Ovary (tissue), 3 donors: ENCODE measurements around the gene MAPKAPK2.

Source experiments
- EP300 ChIP-seq: sonication (generic); formaldehyde crosslinking; IDR thresholded peaks from one replicate; pipeline ENCODE4 v1.6.1; 2017; ENCODE audit warnings: antibody characterized with exemption
- POLR2A ChIP-seq: fragments of 450-650 bp; IDR thresholded peaks from one replicate; pipeline ENCODE4 v1.6.1; 2017; ENCODE audit warnings: antibody characterized with exemption, mild to moderate bottlenecking, moderate library complexity
- TF ChIP-seq, protein P1 (sequence below), 3 donors: fragments of 450-650 bp in 2 of 3; fragments of 200-600 bp in 1 of 3; IDR thresholded peaks; one replicate each; pipeline versions ENCODE4 v1.5.1 to v1.8.0; 2016 to 2022; ENCODE audit warnings: antibody characterized with exemption in 3 of 3, mild to moderate bottlenecking in 1 of 3
- donor health status: DM: no; HTN: no; CAD: no.

- TF ChIP-seq POLR2A, result no peak
- TF ChIP-seq, protein P1, sequence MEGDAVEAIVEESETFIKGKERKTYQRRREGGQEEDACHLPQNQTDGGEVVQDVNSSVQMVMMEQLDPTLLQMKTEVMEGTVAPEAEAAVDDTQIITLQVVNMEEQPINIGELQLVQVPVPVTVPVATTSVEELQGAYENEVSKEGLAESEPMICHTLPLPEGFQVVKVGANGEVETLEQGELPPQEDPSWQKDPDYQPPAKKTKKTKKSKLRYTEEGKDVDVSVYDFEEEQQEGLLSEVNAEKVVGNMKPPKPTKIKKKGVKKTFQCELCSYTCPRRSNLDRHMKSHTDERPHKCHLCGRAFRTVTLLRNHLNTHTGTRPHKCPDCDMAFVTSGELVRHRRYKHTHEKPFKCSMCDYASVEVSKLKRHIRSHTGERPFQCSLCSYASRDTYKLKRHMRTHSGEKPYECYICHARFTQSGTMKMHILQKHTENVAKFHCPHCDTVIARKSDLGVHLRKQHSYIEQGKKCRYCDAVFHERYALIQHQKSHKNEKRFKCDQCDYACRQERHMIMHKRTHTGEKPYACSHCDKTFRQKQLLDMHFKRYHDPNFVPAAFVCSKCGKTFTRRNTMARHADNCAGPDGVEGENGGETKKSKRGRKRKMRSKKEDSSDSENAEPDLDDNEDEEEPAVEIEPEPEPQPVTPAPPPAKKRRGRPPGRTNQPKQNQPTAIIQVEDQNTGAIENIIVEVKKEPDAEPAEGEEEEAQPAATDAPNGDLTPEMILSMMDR (IDR thresholded peaks at IDR 0.05), result no peak
- no peak for TF ChIP-seq EP300
These were observed 27.8 kb upstream of the MAPKAPK2 start for GRCh38 chr1:206656936-206657335.
